H1 (cell line): ENCODE measurements around the gene TPRG1L. TPM values are rescaled to one million over a fixed set of nuclear protein-coding genes. Genes with fewer than 3 reads are reported as not detected.

Experiments used
- CTCF ChIA-PET: fragments of 300-600 bp; sonication (Branson Sonifier 250); formaldehyde crosslinking; loops from one replicate; lab custom pipeline; 2021; ENCODE audit not compliant: partially characterized antibody; lab: Charles Lee
- POLR2A ChIA-PET: fragments of 300-600 bp; sonication (Branson Sonifier 250); formaldehyde crosslinking; loops from one replicate; lab custom pipeline; 2021; ENCODE audit warnings: inconsistent platforms; ENCODE audit not compliant: partially characterized antibody; lab: Charles Lee
- DNase-seq, 2 experiments: peaks; one replicate each; pipeline versions ENCODE4 v3.0.0 to v3.0.0-alpha.2; 2010 to 2022; ENCODE audit warnings: low spot score in 2 of 2, low read depth in 1 of 2, mixed read lengths in 1 of 2
- FAIRE-seq: peaks from 2 replicates; lab custom pipeline; 2011; peaks lifted over from hg19 to GRCh38; lab: Jason Lieb, UNC
- H2AFZ ChIP-seq: 2 replicates; pipeline ENCODE4 v1.8.1; 2012; ENCODE audit warnings: low read length, inconsistent platforms
- H2AK5ac ChIP-seq: 2 replicates; pipeline ENCODE4 v1.6.1; 2013; ENCODE audit warnings: low read depth, low read length
- H2BK120ac ChIP-seq: replicated peaks from 2 replicates; pipeline ENCODE3; 2013; ENCODE audit warnings: low read depth, low read length, inconsistent platforms
- H2BK12ac ChIP-seq: 2 replicates; pipeline ENCODE4 v1.6.1; 2013; ENCODE audit warnings: low read depth, low read length
- H2BK15ac ChIP-seq: 2 replicates; pipeline ENCODE4 v1.6.1; 2013; ENCODE audit warnings: low read length
- H2BK20ac ChIP-seq: 2 replicates; pipeline ENCODE4 v1.6.1; 2013; ENCODE audit warnings: low read length
- H2BK5ac ChIP-seq: 2 replicates; pipeline ENCODE4 v1.6.1; 2013; ENCODE audit warnings: low read depth, low read length
- H3K14ac ChIP-seq: 2 replicates; pipeline ENCODE4 v1.6.1; 2013; ENCODE audit warnings: inconsistent platforms; ENCODE audit not compliant: insufficient read length
- H3K18ac ChIP-seq: 2 replicates; pipeline ENCODE4 v1.6.1; 2013; ENCODE audit warnings: low read length; ENCODE audit errors: extremely low read depth
- H3K23ac ChIP-seq: 2 replicates; pipeline ENCODE4 v1.6.1; 2013; ENCODE audit warnings: inconsistent platforms; ENCODE audit not compliant: insufficient read length
- H3K23me2 ChIP-seq: 2 replicates; pipeline ENCODE4 v1.6.1; 2013; ENCODE audit warnings: low read depth, low read length
- H3K27ac ChIP-seq: 2 replicates; pipeline ENCODE4 v1.6.1; 2011; ENCODE audit warnings: low read depth, low read length, inconsistent platforms
- H3K27me3 ChIP-seq, 4 experiments: replicated peaks in 1 of 4; 1 replicate in 1 of 4; 2 replicates in 3 of 4; pipeline versions ENCODE4 v1.6.1 to v1.8.1; 2011 to 2013; ENCODE audit warnings: low read length in 3 of 4, mild to moderate bottlenecking in 3 of 4, inconsistent platforms in 2 of 4, mixed read lengths in 2 of 4, moderate library complexity in 1 of 4; ENCODE audit not compliant: control insufficient read depth in 3 of 4, insufficient read depth in 3 of 4; ENCODE audit errors: extremely low read depth in 1 of 4
- H3K36me3 ChIP-seq, 4 experiments: 2 replicates each; pipeline versions ENCODE4 v1.6.1 to v1.8.1; 2011 to 2013; ENCODE audit warnings: mild to moderate bottlenecking in 4 of 4, low read length in 3 of 4, moderate library complexity in 2 of 4, control low read depth in 1 of 4, inconsistent platforms in 1 of 4; ENCODE audit not compliant: insufficient read depth in 4 of 4, control insufficient read depth in 2 of 4
- H3K4ac ChIP-seq: replicated peaks from 2 replicates; pipeline ENCODE3; 2013; ENCODE audit warnings: low read length, low read depth, mixed read lengths, inconsistent platforms; ENCODE audit not compliant: insufficient read length
- H3K4me1 ChIP-seq, 4 experiments: replicated peaks in 1 of 4; 1 replicate in 1 of 4; 2 replicates in 3 of 4; pipeline versions ENCODE4 v1.6.1 to v1.8.1; 2011 to 2013; ENCODE audit warnings: low read length in 3 of 4, inconsistent platforms in 2 of 4, mixed read lengths in 1 of 4; ENCODE audit not compliant: insufficient read depth in 4 of 4, control insufficient read depth in 3 of 4
- H3K4me2 ChIP-seq, 2 experiments: 2 replicates each; pipeline versions ENCODE4 v1.6.1 to v1.8.1; 2011 to 2013; ENCODE audit warnings: low read depth in 2 of 2, low read length in 2 of 2, control low read depth in 1 of 2, inconsistent platforms in 1 of 2, mild to moderate bottlenecking in 1 of 2; ENCODE audit not compliant: insufficient read depth in 1 of 2
- H3K4me3 ChIP-seq, 4 experiments: fragments of 200-600, 300-600 bp in 1 of 4; sonication (generic), shearing (Covaris generic), sonication (Bioruptor Twin) in 1 of 4; 2 replicates each; pipeline versions ENCODE4 v1.5.1 to v1.8.1; 2011 to 2016; ENCODE audit warnings: low read length in 4 of 4, low read depth in 3 of 4, control low read depth in 2 of 4, inconsistent platforms in 2 of 4, mild to moderate bottlenecking in 2 of 4, mixed read lengths in 1 of 4, moderate library complexity in 1 of 4; ENCODE audit not compliant: insufficient read depth in 2 of 4; ENCODE audit errors: extremely low read depth in 1 of 4
- H3K56ac ChIP-seq: replicated peaks from 2 replicates; pipeline ENCODE3; 2013; ENCODE audit warnings: low read depth, mild to moderate bottlenecking, mixed read lengths, low read length, inconsistent platforms; ENCODE audit not compliant: insufficient read length
- H3K79me1 ChIP-seq: 2 replicates; pipeline ENCODE4 v1.6.1; 2013; ENCODE audit warnings: low read depth, low read length, control low read depth
- H3K79me2 ChIP-seq, 2 experiments: 2 replicates each; pipeline versions ENCODE4 v1.6.1 to v1.8.1; 2012 to 2013; ENCODE audit warnings: low read length in 2 of 2, mild to moderate bottlenecking in 2 of 2, inconsistent platforms in 1 of 2; ENCODE audit not compliant: insufficient read depth in 2 of 2, control insufficient read depth in 1 of 2
- H3K9ac ChIP-seq, 4 experiments: replicated peaks in 1 of 4; 1 replicate in 1 of 4; 2 replicates in 3 of 4; pipeline versions ENCODE4 v1.6.1 to v1.8.1; 2011 to 2013; ENCODE audit warnings: low read depth in 3 of 4, low read length in 3 of 4, control low read depth in 2 of 4, mild to moderate bottlenecking in 2 of 4, moderate library complexity in 2 of 4, inconsistent platforms in 1 of 4; ENCODE audit errors: extremely low read depth in 1 of 4
- H3K9me3 ChIP-seq, 2 experiments: 2 replicates each; pipeline versions ENCODE4 v1.6.1 to v1.8.1; 2012 to 2013; ENCODE audit warnings: mild to moderate bottlenecking in 2 of 2, moderate library complexity in 2 of 2, control low read depth in 1 of 2, inconsistent platforms in 1 of 2, low read depth in 1 of 2, low read length in 1 of 2, mixed read lengths in 1 of 2; ENCODE audit not compliant: insufficient read depth in 2 of 2
- H4K20me1 ChIP-seq, 2 experiments: replicated peaks in 1 of 2; 2 replicates each; pipeline versions ENCODE3 to v1.8.1; 2011 to 2013; ENCODE audit warnings: inconsistent platforms in 2 of 2, low read length in 2 of 2, mild to moderate bottlenecking in 1 of 2; ENCODE audit not compliant: insufficient read depth in 2 of 2, control insufficient read depth in 1 of 2
- H4K5ac ChIP-seq: 2 replicates; pipeline ENCODE4 v1.6.1; 2013; ENCODE audit warnings: low read length, low read depth, mixed read lengths, inconsistent platforms; ENCODE audit not compliant: insufficient read length
- H4K8ac ChIP-seq: 2 replicates; pipeline ENCODE4 v1.8.0; 2013; ENCODE audit warnings: mild to moderate bottlenecking, moderate library complexity, low read length, inconsistent platforms; ENCODE audit not compliant: insufficient read depth; ENCODE audit errors: extremely low read depth
- H4K91ac ChIP-seq: replicated peaks from 2 replicates; pipeline ENCODE3; 2013; ENCODE audit warnings: low read length, mixed read lengths, inconsistent platforms; ENCODE audit not compliant: insufficient read length
- ASH2L ChIP-seq: fragments of 200-600, 300-600 bp; sonication (generic); IDR thresholded peaks from one replicate; pipeline ENCODE4 v1.7.1; 2017; ENCODE audit warnings: low read length
- CTBP2 ChIP-seq: IDR thresholded peaks from 2 replicates; pipeline ENCODE4 v1.7.0; 2011; ENCODE audit warnings: borderline replicate concordance, mild to moderate bottlenecking, moderate library complexity, mixed read lengths, low read length; ENCODE audit not compliant: insufficient read depth, insufficient read length
- KDM5A ChIP-seq: fragments of 200-600 bp; IDR thresholded peaks from 2 replicates; pipeline ENCODE4 v1.7.1; 2012; ENCODE audit warnings: mild to moderate bottlenecking, low read length, inconsistent platforms, mixed read lengths
- NRF1 ChIP-seq: IDR thresholded peaks from 2 replicates; pipeline ENCODE4 v1.6.1; 2011; ENCODE audit warnings: mild to moderate bottlenecking, low read depth, low read length, improper control_type of control experiment
- POU5F1 ChIP-seq: IDR thresholded peaks from 2 replicates; pipeline ENCODE4 v1.6.1; 2011; ENCODE audit warnings: low read depth, mild to moderate bottlenecking, low read length, moderate library complexity
- RXRA ChIP-seq: IDR thresholded peaks from 2 replicates; pipeline ENCODE4 v1.6.1; 2011; ENCODE audit warnings: low read depth, mild to moderate bottlenecking, low read length, moderate library complexity; ENCODE audit not compliant: insufficient read depth
- SAP30 ChIP-seq: fragments of 300-600 bp; sonication (generic); IDR thresholded peaks from 2 replicates; pipeline ENCODE4 v1.7.1; 2012; ENCODE audit warnings: low read length, moderate library complexity, mild to moderate bottlenecking, inconsistent platforms; ENCODE audit not compliant: insufficient read depth, insufficient replicate concordance
- SIRT6 ChIP-seq: IDR thresholded peaks from one replicate; pipeline ENCODE4 v1.7.1; 2012; ENCODE audit warnings: low read length, inconsistent platforms
- SP1 ChIP-seq: IDR thresholded peaks from 2 replicates; pipeline ENCODE4 v1.6.1; 2011; ENCODE audit warnings: low read depth, low read length
- WGBS, 2 experiments: shearing (Covaris generic) in 1 of 2; methylation state at CpG; one replicate each; pipeline versions ENCODE4 v1.1.6 to v1.1.7; 2013 to 2015; ENCODE audit warnings: low lambda C conversion rate in 2 of 2, mixed read lengths in 2 of 2, inconsistent platforms in 1 of 2, low coverage in 1 of 2, missing lambda C conversion rate in 1 of 2; ENCODE audit not compliant: insufficient replicate concordance in 2 of 2, insufficient coverage in 1 of 2, insufficient read length in 1 of 2; ENCODE audit errors: extremely low coverage in 1 of 2, missing lambda C conversion rate in 1 of 2; 5-methylcytosine and 5-hydroxymethylcytosine counted together
- polyA plus RNA-seq, 7 experiments: library from polyadenylated mRNA; depleted of rRNA in 3 of 7; stranded (reverse) in 5 of 7; unstranded in 2 of 7; fragments of >200 nt in 5 of 7; fragments of 200-250 nt in 2 of 7; gene quantifications; 1 replicate in 5 of 7; 2 replicates in 1 of 7; 4 replicates in 1 of 7; pipeline versions ENCODE4 v1.2.1 to v1.2.3, GENCODE V29; 2011 to 2013; ENCODE audit warnings: missing spikeins in 2 of 7, mixed read lengths in 2 of 7
- total RNA-seq: library from RNA; stranded (reverse); fragmentation: NEBNext Ultra II Directional; extraction: Animal tissue kit (Norgen Biotek cat#: 25700); gene quantifications from 2 replicates; pipeline ENCODE4 v1.2.1, GENCODE V29; 2021
- TF ChIP-seq, protein P1 (sequence below): IDR thresholded peaks from 2 replicates; pipeline ENCODE4 v1.6.1; 2011; ENCODE audit warnings: low read length, improper control_type of control experiment
- TF ChIP-seq, protein P2 (sequence below): IDR thresholded peaks from 2 replicates; pipeline ENCODE4 v1.6.1; 2011; ENCODE audit warnings: low read depth, mild to moderate bottlenecking, low read length; ENCODE audit not compliant: insufficient read depth

TPRG1L gene
- total and polyA plus RNA-seq, 2 of the 8 experiments (the other 6 are each of a cell fraction or from before 2014, with no cell fraction given), result 21.7 to 22.3 TPM

DNA sequence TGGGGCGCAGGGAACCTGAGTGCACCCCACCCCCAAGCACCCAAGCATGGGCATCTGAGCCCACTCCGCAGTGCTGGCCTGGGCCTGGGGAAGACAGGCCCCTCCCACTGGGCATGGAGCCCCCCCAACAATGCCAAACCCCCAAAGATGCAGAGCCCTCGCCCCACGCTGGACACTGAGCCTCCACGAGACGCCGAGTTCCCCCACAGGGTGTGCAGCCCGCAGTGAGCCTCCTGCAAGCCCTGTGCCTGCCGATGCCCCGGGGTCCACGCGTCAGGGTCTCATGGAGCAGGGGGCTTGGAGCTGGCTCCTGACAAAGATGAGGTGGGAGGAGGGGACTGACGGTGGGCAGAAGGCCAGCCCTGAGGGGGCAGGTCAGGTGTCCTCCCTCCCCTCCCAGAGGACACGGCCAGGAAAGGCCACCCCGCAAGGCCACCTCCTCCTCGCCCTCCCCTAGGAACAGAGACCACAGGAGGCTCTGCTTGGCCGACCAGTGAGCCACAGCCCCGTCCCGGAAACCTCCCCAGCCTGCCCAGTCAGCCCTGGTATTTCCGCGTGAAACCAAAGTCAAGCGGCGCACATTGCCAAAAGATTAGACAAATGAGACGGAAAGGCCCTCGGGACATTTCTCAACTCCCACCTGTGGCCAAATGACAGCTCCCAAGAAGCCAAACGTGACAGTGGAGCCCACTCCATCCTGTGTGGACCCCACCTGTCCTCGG lies 46.9 kb upstream of the TPRG1L start:
- ChIA-PET POLR2A (interaction anchor here (0.6 to 1.5 kb wide), 2 partner anchors 16 to 99 kb away, joined by 3 to 5 read pairs; no protein-coding TSS in a partner anchor), CTCF (interaction anchor here (0.7 to 6.8 kb wide), 9 partner anchors 9 to 74 kb away, joined by 3 to 56 read pairs (median 4); no protein-coding TSS in a partner anchor)
- Histone ChIP-seq H3K23me2 (no peaks in the 10 kb centered on the region), H2AFZ (no peak overlapping the region), H2BK120ac (no peak overlapping the region), H3K4me3 (no peak overlapping the region), H3K14ac (no peak overlapping the region), H2BK20ac (no peak overlapping the region), H2BK15ac (no peak overlapping the region), H3K23ac (no peak overlapping the region), H3K9me3 (peaks cover 3 to 6% of the 10 kb centered on the region in 2 experiments; a peak in 2 of 4 replicates), H3K36me3 (no peaks in the 10 kb centered on the region), H3K4me2 (no peak overlapping the region), H4K8ac (no peak overlapping the region), H4K20me1 (no peaks in the 10 kb centered on the region), H2BK5ac (no peak overlapping the region), H2AK5ac (no peak overlapping the region), H3K9ac (no peak overlapping the region), H3K79me2 (no peaks in the 10 kb centered on the region), H3K79me1 (no peaks in the 10 kb centered on the region; the same call in 1 of the 2 replicates), H3K4ac (no peak overlapping the region), H2BK12ac (no peak overlapping the region), H3K4me1 (no peaks in the 10 kb centered on the region; a peak in 1 of 7 replicates), H4K91ac (no peak overlapping the region), H3K56ac (no peak overlapping the region), H3K27ac (no peak overlapping the region), H4K5ac (no peak overlapping the region), H3K27me3 (no peaks in the 10 kb centered on the region), H3K18ac (no peak overlapping the region)
- DNase-seq, result no peak
- WGBS, 2 experiments, result 82% methylated on average over 26 of the region's 27 CpGs; no CpG with 5 or more reads in 1 of the 2 experiments
- FAIRE-seq, result no peak
- TF ChIP-seq, protein P1, sequence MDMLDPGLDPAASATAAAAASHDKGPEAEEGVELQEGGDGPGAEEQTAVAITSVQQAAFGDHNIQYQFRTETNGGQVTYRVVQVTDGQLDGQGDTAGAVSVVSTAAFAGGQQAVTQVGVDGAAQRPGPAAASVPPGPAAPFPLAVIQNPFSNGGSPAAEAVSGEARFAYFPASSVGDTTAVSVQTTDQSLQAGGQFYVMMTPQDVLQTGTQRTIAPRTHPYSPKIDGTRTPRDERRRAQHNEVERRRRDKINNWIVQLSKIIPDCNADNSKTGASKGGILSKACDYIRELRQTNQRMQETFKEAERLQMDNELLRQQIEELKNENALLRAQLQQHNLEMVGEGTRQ, result no peak
- TF ChIP-seq ASH2L (no peak), POU5F1 (no peak), KDM5A (no peak), SIRT6 (no peak), CTBP2 (no peak), RXRA (no peak), SAP30 (no peak), SP1 (no peak), NRF1 (no peak)
- TF ChIP-seq, protein P2, sequence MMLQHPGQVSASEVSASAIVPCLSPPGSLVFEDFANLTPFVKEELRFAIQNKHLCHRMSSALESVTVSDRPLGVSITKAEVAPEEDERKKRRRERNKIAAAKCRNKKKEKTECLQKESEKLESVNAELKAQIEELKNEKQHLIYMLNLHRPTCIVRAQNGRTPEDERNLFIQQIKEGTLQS, result no peak
